Keratinocyte (primary cell): ENCODE results near the gene GTF2H3.

Experiments
- CTCF ChIP-seq, 3 experiments: IDR thresholded peaks in 1 of 3; conservative IDR thresholded peaks in 1 of 3; optimal IDR thresholded peaks in 1 of 3; 2 replicates in 2 of 3; 3 replicates in 1 of 3; pipeline versions ENCODE3 to v1.5.1; 2011; ENCODE audit warnings: low read length in 3 of 3, mild to moderate bottlenecking in 3 of 3, moderate library complexity in 2 of 3, control low read depth in 1 of 3, inconsistent platforms in 1 of 3; ENCODE audit not compliant: insufficient read depth in 2 of 3; ENCODE audit errors: extremely low read depth in 1 of 3
- EZH2 ChIP-seq: IDR thresholded peaks from one replicate; pipeline ENCODE4 v1.6.1; 2012; ENCODE audit warnings: inconsistent platforms, mild to moderate bottlenecking, low read length, moderate library complexity

GRCh38 chr12:123643911-123644310 lies 10.3 kb downstream of the GTF2H3 start:
- no peak for TF ChIP-seq CTCF (optimal IDR thresholded peaks at IDR 0.05 in 1 of 3, IDR thresholded peaks at IDR 0.05 in 1 of 3, conservative IDR thresholded peaks at IDR 0.05 in 1 of 3; ENCODE audit: extremely low read depth in 1 of 3, insufficient read depth in 2 of 3, low read length in 3 of 3)
- no peak for TF ChIP-seq EZH2
